Keratinocyte (primary cell): ENCODE measurements around the gene PRDM8. TPM values are rescaled to one million over a fixed set of nuclear protein-coding genes. Genes with fewer than 3 reads are reported as not detected.
A peak's percentile ranks its signal among the peaks of the same experiment; 100 is the strongest.

Experiments used
- DNase-seq: peaks from one replicate; pipeline ENCODE4 v3.0.0-alpha.2; 2011; ENCODE audit warnings: low read depth, missing footprints, low spot score
- FAIRE-seq: peaks from 2 replicates; lab custom pipeline; 2011; peaks lifted over from hg19 to GRCh38; lab: Jason Lieb, UNC
- H2AFZ ChIP-seq: 2 replicates; pipeline ENCODE4 v1.6.0; 2012; ENCODE audit warnings: low read length, control low read depth, inconsistent platforms; ENCODE audit not compliant: control insufficient read depth
- H3K27ac ChIP-seq: 2 replicates; pipeline ENCODE4 v1.5.1; 2011; ENCODE audit warnings: low read length; ENCODE audit not compliant: control insufficient read depth, insufficient read depth
- H3K27me3 ChIP-seq: 3 replicates; pipeline ENCODE4 v1.6.0; 2011; ENCODE audit warnings: low read length; ENCODE audit not compliant: control insufficient read depth, insufficient read depth; ENCODE audit errors: extremely low read depth
- H3K36me3 ChIP-seq, 2 experiments: 2 replicates in 1 of 2; 3 replicates in 1 of 2; pipeline ENCODE4 v1.5.1; 2011; ENCODE audit warnings: low read length in 2 of 2, mild to moderate bottlenecking in 1 of 2; ENCODE audit not compliant: control insufficient read depth in 2 of 2, insufficient read depth in 2 of 2; ENCODE audit errors: extremely low read depth in 1 of 2
- H3K4me1 ChIP-seq: 3 replicates; pipeline ENCODE4 v1.5.1; 2011; ENCODE audit warnings: low read length; ENCODE audit not compliant: control insufficient read depth, insufficient read depth; ENCODE audit errors: extremely low read depth
- H3K4me2 ChIP-seq: 3 replicates; pipeline ENCODE4 v1.6.0; 2011; ENCODE audit warnings: low read depth, low read length; ENCODE audit not compliant: control insufficient read depth, insufficient read depth; ENCODE audit errors: extremely low read depth
- H3K4me3 ChIP-seq, 3 experiments: fragments of 200-600 bp in 1 of 3; sonication (generic) in 1 of 3; 2 replicates in 2 of 3; 3 replicates in 1 of 3; pipeline ENCODE4 v1.5.1; 2011 to 2016; ENCODE audit warnings: low read length in 3 of 3, mild to moderate bottlenecking in 3 of 3, control low read depth in 2 of 3, inconsistent platforms in 1 of 3, low read depth in 1 of 3, mixed read lengths in 1 of 3, mixed run types in 1 of 3, moderate library complexity in 1 of 3; ENCODE audit not compliant: control insufficient read depth in 2 of 3, insufficient read depth in 2 of 3; ENCODE audit errors: extremely low read depth in 1 of 3
- H3K79me2 ChIP-seq: 2 replicates; pipeline ENCODE4 v1.6.0; 2012; ENCODE audit warnings: low read length; ENCODE audit not compliant: control insufficient read depth, insufficient read depth
- H3K9ac ChIP-seq: 3 replicates; pipeline ENCODE4 v1.6.0; 2011; ENCODE audit warnings: low read length; ENCODE audit not compliant: control insufficient read depth, insufficient read depth; ENCODE audit errors: extremely low read depth
- H3K9me1 ChIP-seq: 3 replicates; pipeline ENCODE4 v1.6.0; 2011; ENCODE audit warnings: low read length; ENCODE audit not compliant: control insufficient read depth, insufficient read depth; ENCODE audit errors: extremely low read depth
- H3K9me3 ChIP-seq: 2 replicates; pipeline ENCODE4 v1.5.1; 2012; ENCODE audit warnings: low read depth, low read length; ENCODE audit not compliant: control insufficient read depth
- H4K20me1 ChIP-seq: 3 replicates; pipeline ENCODE4 v1.6.0; 2011; ENCODE audit warnings: low read length; ENCODE audit not compliant: control insufficient read depth, insufficient read depth; ENCODE audit errors: extremely low read depth
- EZH2 ChIP-seq: IDR thresholded peaks from one replicate; pipeline ENCODE4 v1.6.1; 2012; ENCODE audit warnings: inconsistent platforms, mild to moderate bottlenecking, low read length, moderate library complexity
- dilution Hi-C: fragments of 300-500 bp; cut with MboI; formaldehyde crosslinking; loops from one replicate; pipeline ENCODE4 v1.7.0; 2020; ENCODE audit warnings: low sequenced_read_pairs; ENCODE audit not compliant: extremely low pct_ligation_motif_present
- polyA plus RNA-seq, 5 experiments: library from polyadenylated mRNA; depleted of rRNA in 3 of 5; stranded (reverse) in 3 of 5; stranded (forward) in 1 of 5; unstranded in 1 of 5; fragments of >200 nt; gene quantifications; 1 replicate in 1 of 5; 2 replicates in 3 of 5; 3 replicates in 1 of 5; pipeline versions ENCODE4 v1.2.1 to v1.2.3, GENCODE V29; 2011 to 2012; ENCODE audit warnings: missing spikeins in 2 of 5, low read depth in 1 of 5, low replicate concordance in 1 of 5
- TF ChIP-seq, protein P1 (sequence below), 3 experiments: IDR thresholded peaks in 1 of 3; conservative IDR thresholded peaks in 1 of 3; optimal IDR thresholded peaks in 1 of 3; 2 replicates in 2 of 3; 3 replicates in 1 of 3; pipeline versions ENCODE3 to v1.5.1; 2011; ENCODE audit warnings: low read length in 3 of 3, mild to moderate bottlenecking in 3 of 3, moderate library complexity in 2 of 3, control low read depth in 1 of 3, inconsistent platforms in 1 of 3; ENCODE audit not compliant: insufficient read depth in 2 of 3; ENCODE audit errors: extremely low read depth in 1 of 3

Gene PRDM8
- polyA plus RNA-seq, 1 donor (not counting 4 experiments of a cell fraction or from before 2014, with no cell fraction given) = 3.5 TPM

DNA sequence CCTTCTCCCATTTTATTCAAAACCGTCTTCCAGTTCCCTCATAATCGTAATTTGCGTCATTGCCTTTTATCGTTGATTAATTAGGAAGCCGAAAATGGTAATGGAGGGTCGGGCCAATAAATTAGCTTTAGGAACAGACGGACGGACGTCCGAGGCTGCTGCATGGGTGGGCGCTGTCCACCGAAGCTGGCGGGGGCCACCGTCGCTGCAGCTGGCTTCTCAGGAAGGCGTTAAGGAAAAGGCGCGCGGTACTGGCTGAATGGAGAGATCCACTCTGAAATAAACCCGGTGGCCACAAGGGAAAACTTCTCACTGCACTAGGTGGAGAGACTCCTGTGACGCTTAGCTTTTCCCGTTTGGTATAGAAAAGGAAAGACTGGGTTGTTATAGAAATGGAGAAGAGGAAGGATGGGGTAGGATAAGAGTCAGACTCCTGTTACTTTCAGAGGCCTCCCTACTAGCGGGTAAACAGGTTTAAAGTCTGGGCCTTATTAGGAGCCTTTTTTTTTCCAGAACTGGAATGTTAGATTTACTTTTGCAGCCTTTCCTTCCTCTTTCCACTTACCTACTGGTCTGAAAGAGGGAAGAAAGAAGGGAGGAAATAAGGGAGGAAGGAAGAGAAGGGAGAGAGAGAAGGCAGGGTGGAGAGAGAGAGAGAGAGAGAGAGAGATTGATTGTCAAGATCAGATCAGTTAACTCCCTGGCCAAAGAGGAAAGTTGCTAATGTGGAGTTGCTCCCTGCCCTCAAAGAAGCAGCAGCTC lies 11.3 kb upstream of the PRDM8 start:
- TF ChIP-seq, protein P1, sequence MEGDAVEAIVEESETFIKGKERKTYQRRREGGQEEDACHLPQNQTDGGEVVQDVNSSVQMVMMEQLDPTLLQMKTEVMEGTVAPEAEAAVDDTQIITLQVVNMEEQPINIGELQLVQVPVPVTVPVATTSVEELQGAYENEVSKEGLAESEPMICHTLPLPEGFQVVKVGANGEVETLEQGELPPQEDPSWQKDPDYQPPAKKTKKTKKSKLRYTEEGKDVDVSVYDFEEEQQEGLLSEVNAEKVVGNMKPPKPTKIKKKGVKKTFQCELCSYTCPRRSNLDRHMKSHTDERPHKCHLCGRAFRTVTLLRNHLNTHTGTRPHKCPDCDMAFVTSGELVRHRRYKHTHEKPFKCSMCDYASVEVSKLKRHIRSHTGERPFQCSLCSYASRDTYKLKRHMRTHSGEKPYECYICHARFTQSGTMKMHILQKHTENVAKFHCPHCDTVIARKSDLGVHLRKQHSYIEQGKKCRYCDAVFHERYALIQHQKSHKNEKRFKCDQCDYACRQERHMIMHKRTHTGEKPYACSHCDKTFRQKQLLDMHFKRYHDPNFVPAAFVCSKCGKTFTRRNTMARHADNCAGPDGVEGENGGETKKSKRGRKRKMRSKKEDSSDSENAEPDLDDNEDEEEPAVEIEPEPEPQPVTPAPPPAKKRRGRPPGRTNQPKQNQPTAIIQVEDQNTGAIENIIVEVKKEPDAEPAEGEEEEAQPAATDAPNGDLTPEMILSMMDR (optimal IDR thresholded peaks at IDR 0.05 in 1 of 3, IDR thresholded peaks at IDR 0.05 in 1 of 3, conservative IDR thresholded peaks at IDR 0.05 in 1 of 3; ENCODE audit: extremely low read depth in 1 of 3, insufficient read depth in 2 of 3, low read length in 3 of 3) = no peak
- no peak for TF ChIP-seq EZH2
- H3K27ac ChIP-seq = no peak overlapping the region
- H3K4me1 ChIP-seq = peaks cover 33% of the 10 kb centered on the region
- FAIRE-seq (no peak), DNase-seq (no peak)
- dilution Hi-C loops = no loop called here
- H3K9ac ChIP-seq = no peak overlapping the region
- H2AFZ ChIP-seq = no peak overlapping the region
- H3K4me2 ChIP-seq = peak overlapping the region; percentile 79
- peaks cover 7% of the 10 kb centered on the region for H3K27me3 ChIP-seq
- no peaks in the 10 kb centered on the region for H4K20me1 ChIP-seq
- no peaks in the 10 kb centered on the region for H3K9me3 ChIP-seq
- H3K36me3 ChIP-seq = peaks cover 0 to 4% of the 10 kb centered on the region in 2 experiments
- H3K79me2 ChIP-seq = peaks cover 11% of the 10 kb centered on the region
- no peaks in the 10 kb centered on the region for H3K9me1 ChIP-seq
- H3K4me3 ChIP-seq = peak overlapping the region in 2 of 3 experiments; percentile 92 to 100

- FAIRE-seq (no peak), DNase-seq (no peak)
- Histone ChIP-seq H3K9ac (no peak overlapping the region), H3K36me3 (peaks cover 0 to 4% of the 10 kb centered on the region in 2 experiments), H3K79me2 (peaks cover 11% of the 10 kb centered on the region), H3K27ac (no peak overlapping the region), H3K9me1 (no peaks in the 10 kb centered on the region), H3K4me2 (no peak overlapping the region), H4K20me1 (no peaks in the 10 kb centered on the region), H3K4me3 (no peak overlapping the region), H2AFZ (no peak overlapping the region), H3K27me3 (peaks cover 7% of the 10 kb centered on the region), H3K4me1 (peaks cover 27% of the 10 kb centered on the region), H3K9me3 (no peaks in the 10 kb centered on the region)
- TF ChIP-seq, protein P1 (optimal IDR thresholded peaks at IDR 0.05 in 1 of 3, IDR thresholded peaks at IDR 0.05 in 1 of 3, conservative IDR thresholded peaks at IDR 0.05 in 1 of 3; ENCODE audit: extremely low read depth in 1 of 3, insufficient read depth in 2 of 3, low read length in 3 of 3) = no peak
- TF ChIP-seq EZH2 = no peak
- dilution Hi-C loops = no loop called here
Measured at GRCh38 chr4:80186676-80187075, 10.6 kb upstream of the PRDM8 start.
